Gastroesophageal sphincter (tissue), 3 donors: ENCODE measurements around the gene NOTO.

Experiments used
- POLR2A ChIP-seq, 2 donors: fragments of 450-650 bp; IDR thresholded peaks; one replicate each; pipeline ENCODE4 v1.6.1; 2017; ENCODE audit warnings: antibody characterized with exemption in 2 of 2, mild to moderate bottlenecking in 2 of 2, moderate library complexity in 1 of 2
- POLR2AphosphoS5 ChIP-seq: sonication (generic); formaldehyde crosslinking; IDR thresholded peaks from one replicate; pipeline ENCODE4 v1.6.1; 2017; ENCODE audit warnings: antibody characterized with exemption
- TF ChIP-seq, protein P1 (sequence below), 4 experiments: fragments of 200-600 bp in 2 of 4; fragments of 450-650 bp in 2 of 4; sonication (generic) in 1 of 4; IDR thresholded peaks; one replicate each; pipeline ENCODE4 v1.5.1; 2017 to 2019; ENCODE audit warnings: antibody characterized with exemption in 4 of 4, mild to moderate bottlenecking in 2 of 4, moderate library complexity in 2 of 4

DNA sequence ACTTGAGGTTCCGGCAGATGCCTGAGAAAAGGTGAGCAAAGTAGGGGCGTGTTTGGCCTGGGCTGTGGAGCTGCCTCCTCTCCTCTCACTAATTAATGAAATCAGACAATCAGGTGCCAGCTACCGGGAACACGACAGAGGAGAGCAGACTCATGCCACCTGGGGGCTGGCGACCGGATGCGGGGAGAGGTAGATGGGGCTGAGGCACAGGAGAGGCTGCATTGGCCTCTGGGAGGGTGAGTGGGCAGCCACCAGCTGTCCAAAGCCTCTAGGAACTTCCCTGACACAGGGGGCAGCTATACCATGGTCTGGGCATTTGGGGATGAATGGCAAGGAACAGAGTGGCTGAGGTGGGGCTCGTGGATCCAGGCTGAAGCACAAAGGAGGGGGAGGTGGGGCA is 56.9 kb downstream of the NOTO start:
- TF ChIP-seq POLR2AphosphoS5 (no peak), POLR2A (IDR thresholded peaks at IDR 0.05) (no peak)
- TF ChIP-seq, protein P1, sequence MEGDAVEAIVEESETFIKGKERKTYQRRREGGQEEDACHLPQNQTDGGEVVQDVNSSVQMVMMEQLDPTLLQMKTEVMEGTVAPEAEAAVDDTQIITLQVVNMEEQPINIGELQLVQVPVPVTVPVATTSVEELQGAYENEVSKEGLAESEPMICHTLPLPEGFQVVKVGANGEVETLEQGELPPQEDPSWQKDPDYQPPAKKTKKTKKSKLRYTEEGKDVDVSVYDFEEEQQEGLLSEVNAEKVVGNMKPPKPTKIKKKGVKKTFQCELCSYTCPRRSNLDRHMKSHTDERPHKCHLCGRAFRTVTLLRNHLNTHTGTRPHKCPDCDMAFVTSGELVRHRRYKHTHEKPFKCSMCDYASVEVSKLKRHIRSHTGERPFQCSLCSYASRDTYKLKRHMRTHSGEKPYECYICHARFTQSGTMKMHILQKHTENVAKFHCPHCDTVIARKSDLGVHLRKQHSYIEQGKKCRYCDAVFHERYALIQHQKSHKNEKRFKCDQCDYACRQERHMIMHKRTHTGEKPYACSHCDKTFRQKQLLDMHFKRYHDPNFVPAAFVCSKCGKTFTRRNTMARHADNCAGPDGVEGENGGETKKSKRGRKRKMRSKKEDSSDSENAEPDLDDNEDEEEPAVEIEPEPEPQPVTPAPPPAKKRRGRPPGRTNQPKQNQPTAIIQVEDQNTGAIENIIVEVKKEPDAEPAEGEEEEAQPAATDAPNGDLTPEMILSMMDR (IDR thresholded peaks at IDR 0.05), result no peak
